A673 (cell line): ENCODE measurements around the gene KCNMA1.

ENCODE experiments used
- EZH2 ChIP-seq: fragments of 200-600 bp; sonication (generic); IDR thresholded peaks from 2 replicates; pipeline ENCODE4 v1.6.1; 2017; ENCODE audit warnings: borderline replicate concordance, low read depth, mild to moderate bottlenecking, mixed read lengths, antibody characterized with exemption, low read length; ENCODE audit not compliant: poor library complexity, severe bottlenecking
- TF ChIP-seq, protein P1 (sequence below): fragments of 300-800, 200-600 bp; sonication (generic); conservative IDR thresholded peaks from 2 replicates; pipeline ENCODE4 v1.5.1; 2017; ENCODE audit warnings: low read depth, mild to moderate bottlenecking, antibody characterized with exemption, low read length, moderate library complexity, mixed read lengths

DNA sequence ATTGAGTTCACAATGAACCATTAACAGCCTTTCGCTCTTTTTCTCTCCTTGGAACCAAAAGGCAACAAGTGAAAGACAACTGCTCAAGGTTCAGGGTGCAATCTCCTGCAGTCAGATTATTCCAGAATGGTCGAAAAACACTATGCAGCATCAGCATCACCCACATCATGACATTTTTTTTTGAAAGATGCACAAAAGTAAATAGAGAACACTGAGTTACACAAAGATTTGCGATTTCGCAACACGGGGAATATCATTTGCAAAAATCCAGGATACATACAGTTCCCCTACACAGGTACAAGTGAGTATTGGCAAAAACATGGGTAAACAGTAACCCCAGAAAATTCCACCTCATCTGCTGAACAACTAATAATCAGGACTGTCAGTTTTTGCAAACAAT is 611.5 kb downstream of the KCNMA1 start:
- TF ChIP-seq, protein P1, sequence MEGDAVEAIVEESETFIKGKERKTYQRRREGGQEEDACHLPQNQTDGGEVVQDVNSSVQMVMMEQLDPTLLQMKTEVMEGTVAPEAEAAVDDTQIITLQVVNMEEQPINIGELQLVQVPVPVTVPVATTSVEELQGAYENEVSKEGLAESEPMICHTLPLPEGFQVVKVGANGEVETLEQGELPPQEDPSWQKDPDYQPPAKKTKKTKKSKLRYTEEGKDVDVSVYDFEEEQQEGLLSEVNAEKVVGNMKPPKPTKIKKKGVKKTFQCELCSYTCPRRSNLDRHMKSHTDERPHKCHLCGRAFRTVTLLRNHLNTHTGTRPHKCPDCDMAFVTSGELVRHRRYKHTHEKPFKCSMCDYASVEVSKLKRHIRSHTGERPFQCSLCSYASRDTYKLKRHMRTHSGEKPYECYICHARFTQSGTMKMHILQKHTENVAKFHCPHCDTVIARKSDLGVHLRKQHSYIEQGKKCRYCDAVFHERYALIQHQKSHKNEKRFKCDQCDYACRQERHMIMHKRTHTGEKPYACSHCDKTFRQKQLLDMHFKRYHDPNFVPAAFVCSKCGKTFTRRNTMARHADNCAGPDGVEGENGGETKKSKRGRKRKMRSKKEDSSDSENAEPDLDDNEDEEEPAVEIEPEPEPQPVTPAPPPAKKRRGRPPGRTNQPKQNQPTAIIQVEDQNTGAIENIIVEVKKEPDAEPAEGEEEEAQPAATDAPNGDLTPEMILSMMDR: no peak
- TF ChIP-seq EZH2: no peak
